Measurements from ENCODE around the gene DNAL4.

The DNAL4 gene

GRCh38 chr22:38781033-38781432 is 12.9 kb downstream of the DNAL4 start:
- H3K36me3 ChIP-seq (ENCODE audit: control insufficient read depth in 5 of 5, insufficient read depth in 5 of 5, low read length in 5 of 5) = peaks cover 0 to 46% (median 23%) of the 10 kb centered on the region in 5 donors
- no peak overlapping the region for H3K4me3 ChIP-seq (ENCODE audit: low read depth in 1 of 5, low read length in 5 of 5)
- H3K4me1 ChIP-seq (ENCODE audit: control insufficient read depth in 5 of 5, insufficient read depth in 5 of 5, low read length in 5 of 5) = peaks cover 0 to 17% (median 15%) of the 10 kb centered on the region in 5 donors
- no peak overlapping the region for H3K9ac ChIP-seq (ENCODE audit: low read length in 5 of 5)
- no peaks in the 10 kb centered on the region for H3K27me3 ChIP-seq (ENCODE audit: control insufficient read depth in 5 of 5, insufficient read depth in 4 of 5, low read length in 5 of 5)
- H3K27ac ChIP-seq (ENCODE audit: low read depth, low read length) = no peak overlapping the region
- H3K9me3 ChIP-seq (ENCODE audit: control insufficient read depth in 5 of 5, low read length in 5 of 5) = no peaks in the 10 kb centered on the region

GRCh38 chr22:38777087-38777671 is 16.8 kb downstream of the DNAL4 start:
- no peaks in the 10 kb centered on the region for H3K9me3 ChIP-seq (ENCODE audit: control insufficient read depth in 5 of 5, low read length in 5 of 5)
- H3K4me1 ChIP-seq (ENCODE audit: control insufficient read depth in 5 of 5, insufficient read depth in 5 of 5, low read length in 5 of 5) = peaks cover 0 to 13% (median 6%) of the 10 kb centered on the region in 5 donors
- no peaks in the 10 kb centered on the region for H3K27me3 ChIP-seq (ENCODE audit: control insufficient read depth in 5 of 5, insufficient read depth in 4 of 5, low read length in 5 of 5)
- no peak overlapping the region for H3K9ac ChIP-seq (ENCODE audit: low read length in 5 of 5)
- H3K27ac ChIP-seq (ENCODE audit: low read depth, low read length) = no peak overlapping the region
- H3K4me3 ChIP-seq (ENCODE audit: low read depth in 1 of 5, low read length in 5 of 5) = no peak overlapping the region
- peaks cover 0 to 45% (median 23%) of the 10 kb centered on the region in 5 donors for H3K36me3 ChIP-seq (ENCODE audit: control insufficient read depth in 5 of 5, insufficient read depth in 5 of 5, low read length in 5 of 5)

- Histone ChIP-seq H3K4me3 (ENCODE audit: low read depth in 1 of 5, low read length in 5 of 5) (no peak overlapping the region), H3K27ac (ENCODE audit: low read depth, low read length) (no peak overlapping the region), H3K9me3 (ENCODE audit: control insufficient read depth in 5 of 5, low read length in 5 of 5) (no peaks in the 10 kb centered on the region), H3K4me1 (ENCODE audit: control insufficient read depth in 5 of 5, insufficient read depth in 5 of 5, low read length in 5 of 5) (peaks cover 0 to 11% (median 3%) of the 10 kb centered on the region in 5 donors), H3K9ac (ENCODE audit: low read length in 5 of 5) (no peak overlapping the region), H3K27me3 (ENCODE audit: control insufficient read depth in 5 of 5, insufficient read depth in 4 of 5, low read length in 5 of 5) (no peaks in the 10 kb centered on the region), H3K36me3 (ENCODE audit: control insufficient read depth in 5 of 5, insufficient read depth in 5 of 5, low read length in 5 of 5) (peaks cover 0 to 38% (median 23%) of the 10 kb centered on the region in 5 donors)
These were observed 17.9 kb downstream of the DNAL4 start for GRCh38 chr22:38776086-38776485.

- no peak overlapping the region for H3K4me3 ChIP-seq (ENCODE audit: low read depth in 1 of 5, low read length in 5 of 5)
- H3K9ac ChIP-seq (ENCODE audit: low read length in 5 of 5) = no peak overlapping the region
- peaks cover 0 to 11% (median 0%) of the 10 kb centered on the region in 5 donors for H3K4me1 ChIP-seq (ENCODE audit: control insufficient read depth in 5 of 5, insufficient read depth in 5 of 5, low read length in 5 of 5)
These were observed 18.3 kb downstream of the DNAL4 start for GRCh38 chr22:38775656-38776055.

GRCh38 chr22:38774496-38775166 is 19.3 kb downstream of the DNAL4 start:
- Histone ChIP-seq H3K9ac (ENCODE audit: low read length in 5 of 5) (no peak overlapping the region), H3K4me3 (ENCODE audit: low read depth in 1 of 5, low read length in 5 of 5) (no peak overlapping the region), H3K36me3 (ENCODE audit: control insufficient read depth in 5 of 5, insufficient read depth in 5 of 5, low read length in 5 of 5) (peaks cover 0 to 23% (median 11%) of the 10 kb centered on the region in 5 donors), H3K27ac (ENCODE audit: low read depth, low read length) (no peak overlapping the region), H3K9me3 (ENCODE audit: control insufficient read depth in 5 of 5, low read length in 5 of 5) (no peaks in the 10 kb centered on the region), H3K27me3 (ENCODE audit: control insufficient read depth in 5 of 5, insufficient read depth in 4 of 5, low read length in 5 of 5) (no peaks in the 10 kb centered on the region), H3K4me1 (ENCODE audit: control insufficient read depth in 5 of 5, insufficient read depth in 5 of 5, low read length in 5 of 5) (peaks cover 0 to 11% (median 0%) of the 10 kb centered on the region in 5 donors)

More at GRCh38 chr22:38775656-38776055, 18.3 kb downstream of the DNAL4 start:
- Histone ChIP-seq H3K27me3 (ENCODE audit: control insufficient read depth in 5 of 5, insufficient read depth in 4 of 5, low read length in 5 of 5) (no peaks in the 10 kb centered on the region), H3K9me3 (ENCODE audit: control insufficient read depth in 5 of 5, low read length in 5 of 5) (no peaks in the 10 kb centered on the region), H3K36me3 (ENCODE audit: control insufficient read depth in 5 of 5, insufficient read depth in 5 of 5, low read length in 5 of 5) (peaks cover 0 to 33% (median 21%) of the 10 kb centered on the region in 5 donors), H3K27ac (ENCODE audit: low read depth, low read length) (no peak overlapping the region)

- Histone ChIP-seq H3K36me3 (ENCODE audit: control insufficient read depth in 5 of 5, insufficient read depth in 5 of 5, low read length in 5 of 5) (peaks cover 0 to 11% (median 0%) of the 10 kb centered on the region in 5 donors), H3K4me3 (ENCODE audit: low read depth in 1 of 5, low read length in 5 of 5) (no peak overlapping the region), H3K9me3 (ENCODE audit: control insufficient read depth in 5 of 5, low read length in 5 of 5) (no peaks in the 10 kb centered on the region), H3K27me3 (ENCODE audit: control insufficient read depth in 5 of 5, insufficient read depth in 4 of 5, low read length in 5 of 5) (no peaks in the 10 kb centered on the region), H3K9ac (ENCODE audit: low read length in 5 of 5) (no peak overlapping the region), H3K4me1 (ENCODE audit: control insufficient read depth in 5 of 5, insufficient read depth in 5 of 5, low read length in 5 of 5) (peaks cover 0 to 11% (median 0%) of the 10 kb centered on the region in 5 donors), H3K27ac (ENCODE audit: low read depth, low read length) (no peak overlapping the region)
These were observed 20.5 kb downstream of the DNAL4 start for GRCh38 chr22:38773363-38773946.

- Histone ChIP-seq H3K36me3 (ENCODE audit: control insufficient read depth in 5 of 5, insufficient read depth in 5 of 5, low read length in 5 of 5) (peaks cover 0 to 4% (median 0%) of the 10 kb centered on the region in 5 donors), H3K4me3 (ENCODE audit: low read depth in 1 of 5, low read length in 5 of 5) (no peak overlapping the region), H3K9ac (ENCODE audit: low read length in 5 of 5) (no peak overlapping the region), H3K27me3 (ENCODE audit: control insufficient read depth in 5 of 5, insufficient read depth in 4 of 5, low read length in 5 of 5) (no peaks in the 10 kb centered on the region), H3K27ac (ENCODE audit: low read depth, low read length) (no peak overlapping the region), H3K4me1 (ENCODE audit: control insufficient read depth in 5 of 5, insufficient read depth in 5 of 5, low read length in 5 of 5) (peaks cover 0 to 11% (median 0%) of the 10 kb centered on the region in 5 donors), H3K9me3 (ENCODE audit: control insufficient read depth in 5 of 5, low read length in 5 of 5) (no peaks in the 10 kb centered on the region)
These were observed 21.4 kb downstream of the DNAL4 start for GRCh38 chr22:38772623-38772873.

GRCh38 chr22:38770257-38770949 is 23.5 kb downstream of the DNAL4 start:
- Histone ChIP-seq H3K27me3 (ENCODE audit: control insufficient read depth in 5 of 5, insufficient read depth in 4 of 5, low read length in 5 of 5) (peaks cover 0 to 7% (median 0%) of the 10 kb centered on the region in 5 donors), H3K4me1 (ENCODE audit: control insufficient read depth in 5 of 5, insufficient read depth in 5 of 5, low read length in 5 of 5) (peaks cover 0 to 3% (median 0%) of the 10 kb centered on the region in 5 donors), H3K4me3 (ENCODE audit: low read depth in 1 of 5, low read length in 5 of 5) (no peak overlapping the region), H3K9me3 (ENCODE audit: control insufficient read depth in 5 of 5, low read length in 5 of 5) (no peaks in the 10 kb centered on the region), H3K27ac (ENCODE audit: low read depth, low read length) (no peak overlapping the region), H3K36me3 (ENCODE audit: control insufficient read depth in 5 of 5, insufficient read depth in 5 of 5, low read length in 5 of 5) (no peaks in the 10 kb centered on the region), H3K9ac (ENCODE audit: low read length in 5 of 5) (no peak overlapping the region)

GRCh38 chr22:38768036-38768435 is 25.9 kb downstream of the DNAL4 start:
- peaks cover 0 to 8% (median 0%) of the 10 kb centered on the region in 5 donors for H3K27me3 ChIP-seq (ENCODE audit: control insufficient read depth in 5 of 5, insufficient read depth in 4 of 5, low read length in 5 of 5)
- peaks cover 0 to 5% (median 3%) of the 10 kb centered on the region in 5 donors for H3K4me1 ChIP-seq (ENCODE audit: control insufficient read depth in 5 of 5, insufficient read depth in 5 of 5, low read length in 5 of 5)
- H3K27ac ChIP-seq (ENCODE audit: low read depth, low read length) = no peak overlapping the region
- no peak overlapping the region for H3K4me3 ChIP-seq (ENCODE audit: low read depth in 1 of 5, low read length in 5 of 5)
- no peak overlapping the region for H3K9ac ChIP-seq (ENCODE audit: low read length in 5 of 5)
- H3K9me3 ChIP-seq (ENCODE audit: control insufficient read depth in 5 of 5, low read length in 5 of 5) = no peaks in the 10 kb centered on the region
- H3K36me3 ChIP-seq (ENCODE audit: control insufficient read depth in 5 of 5, insufficient read depth in 5 of 5, low read length in 5 of 5) = no peaks in the 10 kb centered on the region

- Histone ChIP-seq H3K36me3 (ENCODE audit: control insufficient read depth in 5 of 5, insufficient read depth in 5 of 5, low read length in 5 of 5) (no peaks in the 10 kb centered on the region), H3K4me1 (ENCODE audit: control insufficient read depth in 5 of 5, insufficient read depth in 5 of 5, low read length in 5 of 5) (peaks cover 0 to 11% (median 10%) of the 10 kb centered on the region in 5 donors), H3K9ac (ENCODE audit: low read length in 5 of 5) (no peak overlapping the region), H3K4me3 (ENCODE audit: low read depth in 1 of 5, low read length in 5 of 5) (no peak overlapping the region), H3K27ac (ENCODE audit: low read depth, low read length) (no peak overlapping the region), H3K27me3 (ENCODE audit: control insufficient read depth in 5 of 5, insufficient read depth in 4 of 5, low read length in 5 of 5) (peaks cover 0 to 8% (median 0%) of the 10 kb centered on the region in 5 donors), H3K9me3 (ENCODE audit: control insufficient read depth in 5 of 5, low read length in 5 of 5) (no peaks in the 10 kb centered on the region)
These were observed 26.6 kb downstream of the DNAL4 start for GRCh38 chr22:38767313-38767712.

All from subcutaneous abdominal adipose tissue (tissue), 5 donors.